ENCODE measurements around the gene CMTM3.
"Not testable (repeated sequence)": the region's sequence is repeated elsewhere in the genome, so short reads cannot be mapped to it uniquely, and the experiment has no call there.

Gene CMTM3

GRCh38 chr16:66609139-66609510, 4.6 kb downstream of the CMTM3 start:
- H3K4me1 ChIP-seq (ENCODE audit: insufficient read depth, low read length, severe bottlenecking) = peaks cover 20% of the 10 kb centered on the region
- H3K4me2 ChIP-seq (ENCODE audit: low read length) = no peak overlapping the region
- no peaks in the 10 kb centered on the region for H3F3A ChIP-seq (ENCODE audit: insufficient read depth, low read length)
- no peaks in the 10 kb centered on the region for H3K79me2 ChIP-seq (ENCODE audit: insufficient read depth, low read length)
- H3K9me3 ChIP-seq (ENCODE audit: low read length) = no peaks in the 10 kb centered on the region
- no peak overlapping the region for H3K4me3 ChIP-seq (ENCODE audit: low read depth, low read length, poor library complexity, severe bottlenecking)
- H3K36me3 ChIP-seq (ENCODE audit: insufficient read depth, low read length) = peaks cover 25% of the 10 kb centered on the region
- H3K9me2 ChIP-seq (ENCODE audit: low read depth, low read length) = no peaks in the 10 kb centered on the region
- no peaks in the 10 kb centered on the region for H3K27me3 ChIP-seq (ENCODE audit: insufficient read depth, low read length)
- H4K20me1 ChIP-seq (ENCODE audit: insufficient read depth, low read length) = no peaks in the 10 kb centered on the region
- H3K27ac ChIP-seq (ENCODE audit: low read depth, low read length, poor library complexity, severe bottlenecking) = no peak overlapping the region
- TF ChIP-seq CTCF (IDR thresholded peaks at IDR 0.05; ENCODE audit: low read length) (no peak), EZH2 (IDR thresholded peaks at IDR 0.05; ENCODE audit: borderline replicate concordance, low read length) (no peak)
- H3K9ac ChIP-seq (ENCODE audit: low read length) = no peak overlapping the region
- H2AFZ ChIP-seq (ENCODE audit: low read length) = no peak overlapping the region

GRCh38 chr16:66610111-66610820, 5.8 kb downstream of the CMTM3 start:
- no peaks in the 10 kb centered on the region for H3K9me2 ChIP-seq (ENCODE audit: low read depth, low read length)
- H3F3A ChIP-seq (ENCODE audit: insufficient read depth, low read length) = no peaks in the 10 kb centered on the region
- H3K4me3 ChIP-seq (ENCODE audit: low read depth, low read length, poor library complexity, severe bottlenecking) = no peak overlapping the region
- TF ChIP-seq CTCF (IDR thresholded peaks at IDR 0.05; ENCODE audit: low read length) (no peak), EZH2 (IDR thresholded peaks at IDR 0.05; ENCODE audit: borderline replicate concordance, low read length) (no peak)
- no peaks in the 10 kb centered on the region for H3K79me2 ChIP-seq (ENCODE audit: insufficient read depth, low read length)
- no peak overlapping the region for H3K4me2 ChIP-seq (ENCODE audit: low read length)
- no peaks in the 10 kb centered on the region for H3K9me3 ChIP-seq (ENCODE audit: low read length)
- H3K27ac ChIP-seq (ENCODE audit: low read depth, low read length, poor library complexity, severe bottlenecking) = no peak overlapping the region
- H3K4me1 ChIP-seq (ENCODE audit: insufficient read depth, low read length, severe bottlenecking) = peaks cover 19% of the 10 kb centered on the region
- H3K9ac ChIP-seq (ENCODE audit: low read length) = no peak overlapping the region
- no peaks in the 10 kb centered on the region for H4K20me1 ChIP-seq (ENCODE audit: insufficient read depth, low read length)
- H3K36me3 ChIP-seq (ENCODE audit: insufficient read depth, low read length) = peaks cover 25% of the 10 kb centered on the region
- H2AFZ ChIP-seq (ENCODE audit: low read length) = no peak overlapping the region
- no peaks in the 10 kb centered on the region for H3K27me3 ChIP-seq (ENCODE audit: insufficient read depth, low read length)

GRCh38 chr16:66611911-66612310, 7.4 kb downstream of the CMTM3 start:
- not testable (repeated sequence) for H4K20me1 ChIP-seq (ENCODE audit: insufficient read depth, low read length)

GRCh38 chr16:66612422-66612821, 7.9 kb downstream of the CMTM3 start:
- no peaks in the 10 kb centered on the region for H3K9me2 ChIP-seq (ENCODE audit: low read depth, low read length)
- H3K4me2 ChIP-seq (ENCODE audit: low read length) = no peak overlapping the region
- no peaks in the 10 kb centered on the region for H3K27me3 ChIP-seq (ENCODE audit: insufficient read depth, low read length)
- peaks cover 25% of the 10 kb centered on the region for H3K36me3 ChIP-seq (ENCODE audit: insufficient read depth, low read length)
- no peaks in the 10 kb centered on the region for H3K9me3 ChIP-seq (ENCODE audit: low read length)
- no peaks in the 10 kb centered on the region for H3K79me2 ChIP-seq (ENCODE audit: insufficient read depth, low read length)
- H3K9ac ChIP-seq (ENCODE audit: low read length) = no peak overlapping the region
- TF ChIP-seq CTCF (IDR thresholded peaks at IDR 0.05; ENCODE audit: low read length) (no peak), EZH2 (IDR thresholded peaks at IDR 0.05; ENCODE audit: borderline replicate concordance, low read length) (no peak)
- no peak overlapping the region for H3K4me3 ChIP-seq (ENCODE audit: low read depth, low read length, poor library complexity, severe bottlenecking)
- no peaks in the 10 kb centered on the region for H4K20me1 ChIP-seq (ENCODE audit: insufficient read depth, low read length)
- H3K4me1 ChIP-seq (ENCODE audit: insufficient read depth, low read length, severe bottlenecking) = peaks cover 5% of the 10 kb centered on the region
- H2AFZ ChIP-seq (ENCODE audit: low read length) = no peak overlapping the region
- H3F3A ChIP-seq (ENCODE audit: insufficient read depth, low read length) = no peaks in the 10 kb centered on the region
- H3K27ac ChIP-seq (ENCODE audit: low read depth, low read length, poor library complexity, severe bottlenecking) = no peak overlapping the region

More at GRCh38 chr16:66611911-66612310, 7.4 kb downstream of the CMTM3 start:
- not testable (repeated sequence) for H3K9me2 ChIP-seq (ENCODE audit: low read depth, low read length); H3F3A ChIP-seq (ENCODE audit: insufficient read depth, low read length); H3K27me3 ChIP-seq (ENCODE audit: insufficient read depth, low read length); H3K4me1 ChIP-seq (ENCODE audit: insufficient read depth, low read length, severe bottlenecking); H2AFZ ChIP-seq (ENCODE audit: low read length); H3K9me3 ChIP-seq (ENCODE audit: low read length); H3K79me2 ChIP-seq (ENCODE audit: insufficient read depth, low read length); H3K27ac ChIP-seq (ENCODE audit: low read depth, low read length, poor library complexity, severe bottlenecking); H3K4me3 ChIP-seq (ENCODE audit: low read depth, low read length, poor library complexity, severe bottlenecking); H3K9ac ChIP-seq (ENCODE audit: low read length); H3K4me2 ChIP-seq (ENCODE audit: low read length)
- peaks cover 25% of the 10 kb centered on the region for H3K36me3 ChIP-seq (ENCODE audit: insufficient read depth, low read length)

All from OCI-LY1 (cell line).